GM11168 (cell line): ENCODE results near the gene MRPL4.
"Not testable (repeated sequence)": the region's sequence is repeated elsewhere in the genome, so short reads cannot be mapped to it uniquely, and the experiment has no call there.

ENCODE experiments used
- in situ Hi-C: fragments of 300-500 bp; cut with MboI; formaldehyde crosslinking; loops from one replicate; pipeline ENCODE4 v1.12.0; 2022; ENCODE audit warnings: low sequenced_read_pairs; ENCODE audit not compliant: unreplicated experiment

MRPL4 gene

GRCh38 chr19:10258080-10258710 lies 6.2 kb downstream of the MRPL4 start:
- in situ Hi-C loops: no loop called here

- in situ Hi-C loops: no loop called here
Measured at GRCh38 chr19:10259162-10259905, 7.3 kb downstream of the MRPL4 start.

GRCh38 chr19:10260141-10260584 lies 8.1 kb downstream of the MRPL4 start:
- in situ Hi-C loops: no loop called here

- in situ Hi-C loops: no loop called here
Measured at GRCh38 chr19:10262771-10263170, 10.8 kb downstream of the MRPL4 start.

GRCh38 chr19:10266706-10267105 lies 14.7 kb downstream of the MRPL4 start:
- in situ Hi-C loops: loop anchor here (5.0 kb wide), 1 partner anchor 41 kb away; the partner anchor contains the start of gene ZGLP1

GRCh38 chr19:10268071-10268470 lies 16.1 kb downstream of the MRPL4 start:
- in situ Hi-C loops: loop anchor here (5.0 kb wide), 1 partner anchor 39 kb away; the partner anchor contains the start of gene ZGLP1

GRCh38 chr19:10269333-10270179 lies 17.5 kb downstream of the MRPL4 start:
- in situ Hi-C loops: loop anchor here (5.0 kb wide), 2 partner anchors 38 to 118 kb away; partner anchors contain the start of gene ZGLP1

GRCh38 chr19:10270180-10270615 lies 18.2 kb downstream of the MRPL4 start:
- in situ Hi-C loops: loop anchor here (5.0 kb wide), 1 partner anchor 117 kb away; no protein-coding TSS in a partner anchor

GRCh38 chr19:10270616-10271394 lies 18.8 kb downstream of the MRPL4 start, which contains the start of gene ICAM1:
Gene ICAM1 (plus strand): TSS chr19:10271120. CDS start chr19:10271160, 40 bp downstream.
- in situ Hi-C loops: loop anchor here (5.0 kb wide), 1 partner anchor 116 kb away; no protein-coding TSS in a partner anchor

GRCh38 chr19:10271543-10272086 lies 19.6 kb downstream of the MRPL4 start:
- in situ Hi-C loops: loop anchor here (5.0 kb wide), 1 partner anchor 116 kb away; no protein-coding TSS in a partner anchor

- in situ Hi-C loops: loop anchor here (5.0 kb wide), 1 partner anchor 113 kb away; no protein-coding TSS in a partner anchor
Measured at GRCh38 chr19:10274589-10274988, 22.6 kb downstream of the MRPL4 start.

GRCh38 chr19:10277795-10278589 lies 26.0 kb downstream of the MRPL4 start:
- in situ Hi-C loops: no loop called here

- in situ Hi-C loops: no loop called here
Measured at GRCh38 chr19:10278935-10279334, 26.9 kb downstream of the MRPL4 start.

- in situ Hi-C loops: no loop called here
Measured at GRCh38 chr19:10279737-10280442, 27.9 kb downstream of the MRPL4 start.

GRCh38 chr19:10282043-10282442 lies 30.0 kb downstream of the MRPL4 start:
- in situ Hi-C loops: not testable (repeated sequence)

- in situ Hi-C loops: no loop called here
Measured at GRCh38 chr19:10283301-10284064, 31.5 kb downstream of the MRPL4 start.
